ENCODE data around the gene RHOD. TPM values are rescaled to one million over a fixed set of nuclear protein-coding genes. Genes with fewer than 3 reads are reported as not detected.

The RHOD gene
- total and polyA plus RNA-seq, 2 of the 8 experiments (the other 6 are each of a cell fraction or from before 2014, with no cell fraction given) = 12.1 to 17.6 TPM

- TF ChIP-seq CHD7 (IDR thresholded peaks at IDR 0.05; ENCODE audit: insufficient replicate concordance, low read length) = no peak
- no peak for TF ChIP-seq SRF (IDR thresholded peaks at IDR 0.05; ENCODE audit: low read depth, low read length)
- TF ChIP-seq SUZ12 (IDR thresholded peaks at IDR 0.05; ENCODE audit: low read length) = no peak
- TF ChIP-seq RBBP5 (IDR thresholded peaks at IDR 0.05; ENCODE audit: borderline replicate concordance, low read depth, low read length) = no peak
- no peak for TF ChIP-seq SP4 (IDR thresholded peaks at IDR 0.05; ENCODE audit: low read length)
- TF ChIP-seq USF2 (IDR thresholded peaks at IDR 0.05; ENCODE audit: low read length) = no peak
- TF ChIP-seq KDM5A (IDR thresholded peaks at IDR 0.05; ENCODE audit: low read length) = no peak
- no peak for TF ChIP-seq EZH2 (IDR thresholded peaks at IDR 0.05; ENCODE audit: low read depth, low read length, severe bottlenecking)
- no peak for TF ChIP-seq SIX5 (IDR thresholded peaks at IDR 0.05; ENCODE audit: low read depth, low read length)
- TF ChIP-seq HDAC2 (IDR thresholded peaks at IDR 0.05; ENCODE audit: borderline replicate concordance in 1 of 2, low read depth in 2 of 2, low read length in 2 of 2) = no peak
- TF ChIP-seq FOSL1 (IDR thresholded peaks at IDR 0.05; ENCODE audit: insufficient read depth, low read depth, low read length) = no peak
Observed at GRCh38 chr11:67095214-67095507, 38.5 kb downstream of the RHOD start (continued).

All from H1 (cell line).